HepG2 (cell line): ENCODE results near the gene C1QL4. TPM values are rescaled to one million over a fixed set of nuclear protein-coding genes. Genes with fewer than 3 reads are reported as not detected.

ENCODE experiments used
- DRAP1 ChIP-seq: IDR thresholded peaks from 2 replicates; pipeline ENCODE4 v1.6.1; 2016; ENCODE audit warnings: missing genetic modification reagents, missing compliant biosample characterization
- ELF1 ChIP-seq: sonication (generic); formaldehyde crosslinking; IDR thresholded peaks from 2 replicates; pipeline ENCODE4 v1.4.0; 2020; ENCODE audit warnings: missing genetic modification reagents
- GABPB1 ChIP-seq: IDR thresholded peaks from 2 replicates; pipeline ENCODE4 v1.6.1; 2016; ENCODE audit warnings: mild to moderate bottlenecking, missing genetic modification reagents, moderate library complexity, missing compliant biosample characterization
- HNRNPH1 ChIP-seq: fragments of 200-400 bp; formaldehyde crosslinking; optimal IDR thresholded peaks from 2 replicates; pipeline ENCODE3; 2017; ENCODE audit warnings: mild to moderate bottlenecking, low read depth, low read length
- HNRNPLL ChIP-seq: fragments of 200-400 bp; formaldehyde crosslinking; IDR thresholded peaks from 2 replicates; pipeline ENCODE4 v1.6.1; 2017; ENCODE audit warnings: mild to moderate bottlenecking, low read depth, low read length; ENCODE audit not compliant: poor library complexity, severe bottlenecking
- HOXA9 ChIP-seq: sonication (generic); formaldehyde crosslinking; IDR thresholded peaks from 2 replicates; pipeline ENCODE4 v1.8.1; 2022; ENCODE audit warnings: missing genetic modification reagents, mild to moderate bottlenecking, moderate library complexity, borderline replicate concordance
- MAZ ChIP-seq, 2 experiments: sonication (generic) in 1 of 2; formaldehyde crosslinking in 1 of 2; IDR thresholded peaks; 2 replicates each; pipeline versions ENCODE4 v1.5.0 to v1.6.1; 2012 to 2020; ENCODE audit warnings: low read depth in 2 of 2, mild to moderate bottlenecking in 2 of 2, borderline replicate concordance in 1 of 2, improper control_type of control experiment in 1 of 2, low read length in 1 of 2, missing genetic modification reagents in 1 of 2, moderate library complexity in 1 of 2
- MIXL1 ChIP-seq: IDR thresholded peaks from 2 replicates; pipeline ENCODE4 v1.6.1; 2016
- MXI1 ChIP-seq: IDR thresholded peaks from 3 replicates; pipeline ENCODE4 v1.6.1; 2012; ENCODE audit warnings: low read depth, low read length, inconsistent platforms, borderline replicate concordance
- MYPOP ChIP-seq: sonication (generic); formaldehyde crosslinking; IDR thresholded peaks from 2 replicates; pipeline ENCODE4 v1.8.1; 2023; ENCODE audit warnings: mild to moderate bottlenecking, moderate library complexity, missing genetic modification reagents
- ZBTB46 ChIP-seq: sonication (generic); formaldehyde crosslinking; IDR thresholded peaks from 2 replicates; pipeline ENCODE4 v1.4.0; 2020; ENCODE audit warnings: mild to moderate bottlenecking, missing genetic modification reagents, borderline replicate concordance
- ZFP91 ChIP-seq: sonication (generic); formaldehyde crosslinking; IDR thresholded peaks from 2 replicates; pipeline ENCODE4 v1.9.0; 2022; ENCODE audit warnings: missing genetic modification reagents, mild to moderate bottlenecking, borderline replicate concordance
- ZNF274 ChIP-seq: sonication (generic); formaldehyde crosslinking; IDR thresholded peaks from 2 replicates; pipeline ENCODE4 v1.5.1; 2020; ENCODE audit warnings: mild to moderate bottlenecking, missing genetic modification reagents
- ZNF343 ChIP-seq: sonication (generic); formaldehyde crosslinking; IDR thresholded peaks from 2 replicates; pipeline ENCODE4 v1.4.0; 2020; ENCODE audit warnings: mild to moderate bottlenecking, missing genetic modification reagents
- ZNF350 ChIP-seq: sonication (generic); formaldehyde crosslinking; IDR thresholded peaks from 2 replicates; pipeline ENCODE4 v1.4.0; 2020; ENCODE audit warnings: mild to moderate bottlenecking, low read depth, missing genetic modification reagents, borderline replicate concordance
- ZNF451 ChIP-seq: sonication (generic); formaldehyde crosslinking; IDR thresholded peaks from 2 replicates; pipeline ENCODE4 v1.5.0; 2020; ENCODE audit warnings: mild to moderate bottlenecking, missing genetic modification reagents
- ZNF609 ChIP-seq: sonication (generic); formaldehyde crosslinking; IDR thresholded peaks from 2 replicates; pipeline ENCODE4 v1.4.0; 2020; ENCODE audit warnings: mild to moderate bottlenecking, missing genetic modification reagents, borderline replicate concordance
- polyA plus RNA-seq, 8 experiments: library from polyadenylated mRNA; depleted of rRNA in 3 of 8; stranded (reverse) in 7 of 8; unstranded in 1 of 8; fragments of >200 nt; fragmentation: Illumina TruSeq in 4 of 8; extraction: Trizol in 4 of 8; gene quantifications; 2 replicates each; pipeline versions ENCODE4 v1.2.1 to v1.2.3, GENCODE V29; 2011 to 2016; ENCODE audit warnings: low read depth in 4 of 8, missing spikeins in 1 of 8, mixed read lengths in 1 of 8; ENCODE audit not compliant: insufficient read depth in 1 of 8
- total RNA-seq, 5 experiments: library from RNA; depleted of rRNA; stranded (reverse); fragments of >200 nt; fragmentation: Illumina TruSeq; extraction: Trizol; gene quantifications; 2 replicates each; pipeline ENCODE4 v1.2.3, GENCODE V29; 2016; ENCODE audit warnings: low read depth in 1 of 5

Gene C1QL4
- total and polyA plus RNA-seq, 2 of the 13 experiments (the other 11 are each of a cell fraction or from before 2014, with no cell fraction given), result 0.03 TPM; not detected in 1

- TF ChIP-seq ZBTB46 (CRISPR knock-in tag) (no peak), ZNF609 (CRISPR knock-in tag) (peak; percentile 58; the same call in 1 of the 2 replicates), GABPB1 (0 out of 2 replicates have a peak, but pooled peaks have one; percentile 20), ZNF274 (CRISPR knock-in tag) (0 out of 2 replicates have a peak, but pooled peaks have one; percentile 51), MXI1 (peak; percentile 58; the same call in 1 of the 3 replicates), DRAP1 (peak; percentile 36; the same call in 1 of the 2 replicates), ELF1 (CRISPR knock-in tag) (peak; percentile 37; the same call in 1 of the 2 replicates), HNRNPH1 (no peak), ZNF343 (CRISPR knock-in tag) (no peak; the same call in 1 of the 2 replicates), ZFP91 (peak; percentile 51; the same call in 1 of the 2 replicates), MAZ (IDR thresholded peaks at IDR 0.05; ENCODE audit: borderline replicate concordance, low read depth, low read length) (peak; percentile 50; the same call in 1 of the 2 replicates), MAZ (CRISPR knock-in tag; IDR thresholded peaks at IDR 0.05; ENCODE audit: low read depth) (peak; percentile 81; the same call in 1 of the 2 replicates), ZNF350 (CRISPR knock-in tag) (peak; percentile 73), HOXA9 (CRISPR knock-in tag) (peak; percentile 66; the same call in 1 of the 2 replicates), HNRNPLL (peak; percentile 89), MIXL1 (CRISPR knock-in tag) (no peak), MYPOP (CRISPR knock-in tag) (peak; percentile 61; the same call in 1 of the 2 replicates), ZNF451 (CRISPR knock-in tag) (peak; percentile 91)
These were observed 29.8 kb upstream of the C1QL4 start (continued) for GRCh38 chr12:49366652-49367380.
